Measurements from ENCODE around the gene RNH1. TPM values are rescaled to one million over a fixed set of nuclear protein-coding genes. Genes with fewer than 3 reads are reported as not detected.
A peak's percentile ranks its signal among the peaks of the same experiment; 100 is the strongest.

RNH1 gene
- polyA plus RNA-seq, 1 donor from 2014 or later = 71.8 TPM

GRCh38 chr11:555227-555779 lies 48.3 kb upstream of the RNH1 start:
- peaks cover 41% of the 10 kb centered on the region for H3K27me3 ChIP-seq (ENCODE audit: insufficient read depth, low read depth, low read length)
- no peak overlapping the region for H3K4me2 ChIP-seq (ENCODE audit: low read length)
- no peaks in the 10 kb centered on the region for H4K20me1 ChIP-seq (ENCODE audit: insufficient read depth)
- TF ChIP-seq POLR2AphosphoS5 (IDR thresholded peaks at IDR 0.05) (no peak), SMC3 (conservative IDR thresholded peaks at IDR 0.05; ENCODE audit: poor library complexity) (no peak), EZH2 (IDR thresholded peaks at IDR 0.05; ENCODE audit: borderline replicate concordance, insufficient read depth, low read length, poor library complexity, severe bottlenecking) (peak; percentile 81)
- no peak overlapping the region for H2AFZ ChIP-seq (ENCODE audit: low read depth, low read length)
- peak overlapping the region; percentile 62 for H3K4me3 ChIP-seq (ENCODE audit: low read length)
- H3K36me3 ChIP-seq (ENCODE audit: insufficient read depth, low read length) = no peaks in the 10 kb centered on the region
- H3K79me2 ChIP-seq (replicated peaks; ENCODE audit: insufficient read depth, low read length) = no peaks in the 10 kb centered on the region
- no peaks in the 10 kb centered on the region for H3F3A ChIP-seq (ENCODE audit: insufficient read depth, low read length, poor library complexity, severe bottlenecking)
- H3K9me3 ChIP-seq (ENCODE audit: low read length) = no peaks in the 10 kb centered on the region
- peak overlapping the region; percentile 36 for H3K9ac ChIP-seq (ENCODE audit: low read length)
- H3K27ac ChIP-seq (ENCODE audit: low read length) = no peak overlapping the region
- no peaks in the 10 kb centered on the region for H3K9me2 ChIP-seq (ENCODE audit: insufficient read depth, low read length)

GRCh38 chr11:554428-555226 lies 47.6 kb upstream of the RNH1 start:
- peak overlapping the region; percentile 45 for H3K9ac ChIP-seq (ENCODE audit: low read length)
- H3K27ac ChIP-seq (ENCODE audit: low read length) = no peak overlapping the region
- H3K4me2 ChIP-seq (ENCODE audit: low read length) = no peak overlapping the region
- TF ChIP-seq REST (IDR thresholded peaks at IDR 0.05; ENCODE audit: borderline replicate concordance) = no peak
- no peak for TF ChIP-seq MXI1 (conservative IDR thresholded peaks at IDR 0.05; ENCODE audit: poor library complexity, severe bottlenecking)
- peak; percentile 39 for TF ChIP-seq SMC3 (conservative IDR thresholded peaks at IDR 0.05; ENCODE audit: poor library complexity)
- TF ChIP-seq RAD21 (conservative IDR thresholded peaks at IDR 0.05) = peak; percentile 44
- no peak for TF ChIP-seq TAF1 (IDR thresholded peaks at IDR 0.05; ENCODE audit: low read depth)
- no peak for TF ChIP-seq EZH2 (IDR thresholded peaks at IDR 0.05; ENCODE audit: borderline replicate concordance, insufficient read depth, low read length, poor library complexity, severe bottlenecking)
- TF ChIP-seq CTCF (IDR thresholded peaks at IDR 0.05; ENCODE audit: poor library complexity, severe bottlenecking) = peak; percentile 62
- peaks cover 41% of the 10 kb centered on the region for H3K27me3 ChIP-seq (ENCODE audit: insufficient read depth, low read depth, low read length)
- H2AFZ ChIP-seq (ENCODE audit: low read depth, low read length) = no peak overlapping the region
- H3K9me2 ChIP-seq (ENCODE audit: insufficient read depth, low read length) = no peaks in the 10 kb centered on the region
- no peaks in the 10 kb centered on the region for H3K9me3 ChIP-seq (ENCODE audit: low read length)
- H3K79me2 ChIP-seq (replicated peaks; ENCODE audit: insufficient read depth, low read length) = no peaks in the 10 kb centered on the region
- H3K36me3 ChIP-seq (ENCODE audit: insufficient read depth, low read length) = no peaks in the 10 kb centered on the region
- no peaks in the 10 kb centered on the region for H3F3A ChIP-seq (ENCODE audit: insufficient read depth, low read length, poor library complexity, severe bottlenecking)
- H3K4me3 ChIP-seq (ENCODE audit: low read length) = peak overlapping the region; percentile 62
- H4K20me1 ChIP-seq (ENCODE audit: insufficient read depth) = no peaks in the 10 kb centered on the region

Data from neural cell (in vitro differentiated cells).